ENCODE measurements around the gene GAS2. TPM values are rescaled to one million over a fixed set of nuclear protein-coding genes. Genes with fewer than 3 reads are reported as not detected.

The GAS2 gene
- total and polyA plus RNA-seq, 2 donors from 2014 or later = 4.5 to 6.8 TPM

GRCh38 chr11:22702031-22702430, 35.6 kb downstream of the GAS2 start:
- H3K4me3 ChIP-seq (ENCODE audit: low read length in 3 of 3) = no peak overlapping the region
- FAIRE-seq = no peak
- H3K36me3 ChIP-seq (ENCODE audit: control insufficient read depth in 2 of 3, insufficient read depth in 3 of 3, low read length in 3 of 3) = no peaks in the 10 kb centered on the region
- H3K27ac ChIP-seq (ENCODE audit: low read depth in 2 of 2, low read length in 2 of 2) = no peak overlapping the region
- intact Hi-C loops (cut with DNase I) = no loop called here
- H3K9me3 ChIP-seq (ENCODE audit: control insufficient read depth in 2 of 3, insufficient read depth in 1 of 3, low read length in 3 of 3) = no peaks in the 10 kb centered on the region
- no peak for TF ChIP-seq CTCF (IDR thresholded peaks at IDR 0.05; ENCODE audit: borderline replicate concordance, extremely low read depth, insufficient read depth)
- DNase-seq = no peak
- no peaks in the 10 kb centered on the region for H3K27me3 ChIP-seq (ENCODE audit: control insufficient read depth, insufficient read depth, low read length)
- no peaks in the 10 kb centered on the region for H3K4me1 ChIP-seq (ENCODE audit: control insufficient read depth in 2 of 3, insufficient read depth in 2 of 3, low read depth in 1 of 3, low read length in 3 of 3)
- no peak overlapping the region for H3K9ac ChIP-seq (ENCODE audit: low read length in 3 of 3)

GRCh38 chr11:22703040-22703439, 36.6 kb downstream of the GAS2 start:
- H3K9ac ChIP-seq (ENCODE audit: low read length in 3 of 3) = no peak overlapping the region

GRCh38 chr11:22703591-22703990, 37.2 kb downstream of the GAS2 start:
- intact Hi-C loops (cut with DNase I) = no loop called here
- Histone ChIP-seq H3K4me1 (ENCODE audit: control insufficient read depth in 2 of 3, insufficient read depth in 2 of 3, low read depth in 1 of 3, low read length in 3 of 3) (no peaks in the 10 kb centered on the region), H3K4me3 (ENCODE audit: low read length in 3 of 3) (no peak overlapping the region), H3K27ac (ENCODE audit: low read depth in 2 of 2, low read length in 2 of 2) (no peak overlapping the region), H3K36me3 (ENCODE audit: control insufficient read depth in 2 of 3, insufficient read depth in 3 of 3, low read length in 3 of 3) (no peaks in the 10 kb centered on the region), H3K9ac (ENCODE audit: low read length in 3 of 3) (no peak overlapping the region), H3K9me3 (ENCODE audit: control insufficient read depth in 2 of 3, insufficient read depth in 1 of 3, low read length in 3 of 3) (no peaks in the 10 kb centered on the region), H3K27me3 (ENCODE audit: control insufficient read depth, insufficient read depth, low read length) (no peaks in the 10 kb centered on the region)
- FAIRE-seq (no peak), DNase-seq (peak in 2 of 5 donors; percentile 71 to 77)
- no peak for TF ChIP-seq CTCF (IDR thresholded peaks at IDR 0.05; ENCODE audit: borderline replicate concordance, extremely low read depth, insufficient read depth)

More at GRCh38 chr11:22703040-22703439, 36.6 kb downstream of the GAS2 start:
- DNase-seq (peak in 3 of 5 donors; percentile 29 to 93 (median 92)), FAIRE-seq (no peak)
- no peak for TF ChIP-seq CTCF (IDR thresholded peaks at IDR 0.05; ENCODE audit: borderline replicate concordance, extremely low read depth, insufficient read depth)
- Histone ChIP-seq H3K27ac (ENCODE audit: low read depth in 2 of 2, low read length in 2 of 2) (no peak overlapping the region), H3K36me3 (ENCODE audit: control insufficient read depth in 2 of 3, insufficient read depth in 3 of 3, low read length in 3 of 3) (no peaks in the 10 kb centered on the region), H3K4me1 (ENCODE audit: control insufficient read depth in 2 of 3, insufficient read depth in 2 of 3, low read depth in 1 of 3, low read length in 3 of 3) (no peaks in the 10 kb centered on the region), H3K27me3 (ENCODE audit: control insufficient read depth, insufficient read depth, low read length) (no peaks in the 10 kb centered on the region), H3K4me3 (ENCODE audit: low read length in 3 of 3) (no peak overlapping the region), H3K9me3 (ENCODE audit: control insufficient read depth in 2 of 3, insufficient read depth in 1 of 3, low read length in 3 of 3) (no peaks in the 10 kb centered on the region)
- intact Hi-C loops (cut with DNase I) = no loop called here
